ENCODE measurements around the gene KCNN2.
A peak's percentile ranks its signal among the peaks of the same experiment; 100 is the strongest.
"Not testable (repeated sequence)": the region's sequence is repeated elsewhere in the genome, so short reads cannot be mapped to it uniquely, and the experiment has no call there.

The KCNN2 gene

DNA sequence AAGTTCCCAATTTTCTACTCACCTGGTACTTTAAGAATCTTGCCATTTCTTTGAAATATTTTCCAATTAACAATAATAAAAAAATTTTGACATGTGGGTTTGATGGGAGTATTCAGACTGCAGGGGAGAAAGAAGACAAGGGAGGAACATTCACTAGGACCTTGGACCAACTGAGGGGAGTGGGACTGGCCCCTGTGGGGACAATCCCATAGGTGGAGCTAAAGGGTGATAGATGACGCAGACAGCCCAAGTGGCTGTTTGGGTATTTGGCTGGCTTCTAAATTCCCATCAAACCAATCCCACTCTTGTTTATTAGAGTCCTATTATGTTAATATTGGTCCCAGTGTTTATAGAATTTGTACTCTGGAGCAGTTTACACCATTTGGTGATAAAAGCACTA lies 65.3 kb downstream of the KCNN2 start:
- no peak for DNase-seq

DNA sequence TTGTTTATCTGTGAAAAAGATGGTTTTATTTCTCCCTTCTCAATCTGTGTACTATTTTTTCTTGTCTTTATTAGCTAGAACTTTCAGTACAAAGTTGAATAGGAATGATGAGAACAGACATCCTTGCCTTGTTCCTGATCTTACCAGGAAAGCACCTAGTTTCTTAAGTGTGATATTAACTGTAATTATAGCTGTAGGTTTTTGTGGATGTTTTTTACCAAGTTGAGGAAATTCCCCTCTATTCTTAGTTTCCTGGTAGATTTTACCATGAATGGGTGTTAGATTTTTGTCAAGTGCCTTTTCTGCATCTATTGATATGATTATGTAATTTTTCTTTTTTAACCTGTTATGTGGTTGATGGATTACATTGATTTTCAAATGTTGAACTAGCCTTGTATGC lies 68.7 kb downstream of the KCNN2 start:
- DNase-seq, result no peak

DNA sequence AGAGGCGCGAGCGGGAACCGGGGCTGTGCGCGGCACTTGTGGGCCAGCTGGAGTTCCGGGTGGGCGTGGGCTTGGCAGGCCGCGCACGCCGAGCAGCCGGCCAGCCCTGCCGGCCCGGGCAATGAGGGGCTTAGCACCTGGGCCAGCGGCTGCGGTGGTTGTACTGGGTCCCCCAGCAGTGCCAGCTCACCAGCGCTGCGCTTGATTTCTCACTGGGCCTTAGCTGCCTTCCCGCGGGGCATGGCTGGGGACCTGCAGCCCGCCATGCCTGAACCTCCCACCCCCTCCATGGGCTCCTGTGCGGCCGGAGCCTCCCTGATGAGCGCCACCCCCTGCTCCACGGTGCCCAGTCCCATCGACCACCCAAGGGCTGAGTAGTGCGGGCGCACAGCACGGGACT lies 70.8 kb downstream of the KCNN2 start:
- DNase-seq, result not testable (repeated sequence)

DNA sequence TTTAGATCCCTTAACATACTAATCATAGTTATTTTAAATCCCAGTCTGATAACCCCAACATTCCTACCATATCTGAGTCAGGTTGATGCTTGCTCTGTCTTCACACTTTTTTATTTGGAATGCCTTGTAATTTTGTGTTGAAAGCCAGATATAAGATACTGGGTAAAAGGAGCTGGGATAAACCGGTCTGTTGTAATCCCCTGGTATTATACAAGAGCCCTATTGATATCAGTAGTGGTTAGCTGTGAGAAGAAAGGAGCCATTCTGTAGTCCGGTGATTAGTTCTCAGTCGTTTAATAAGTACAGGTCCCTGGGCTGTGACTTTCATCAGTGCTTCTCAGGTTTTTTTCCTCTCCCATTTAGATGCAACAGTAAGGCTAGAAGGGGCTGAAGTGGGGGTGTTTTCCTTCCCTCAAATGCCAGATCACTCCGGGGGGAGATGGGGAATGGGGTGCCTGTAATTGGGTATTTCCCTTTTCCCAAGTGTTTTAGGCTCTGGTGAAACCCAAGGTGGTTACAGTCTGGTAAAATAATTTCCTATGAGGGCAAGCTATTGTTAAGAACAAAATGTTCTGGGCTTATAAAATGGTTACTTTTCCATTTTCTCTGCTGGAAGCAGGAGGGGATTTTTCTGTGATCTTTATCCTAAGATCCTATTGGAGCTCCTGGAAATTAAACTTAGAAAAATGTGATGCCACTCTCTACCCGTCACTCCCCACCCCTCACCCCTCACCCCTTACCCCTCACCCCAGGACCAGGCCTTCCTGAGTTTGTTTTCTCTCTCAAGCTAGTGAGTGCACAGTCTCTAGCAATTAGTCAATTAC lies 72.7 kb downstream of the KCNN2 start:
- DNase-seq, result no peak

DNA sequence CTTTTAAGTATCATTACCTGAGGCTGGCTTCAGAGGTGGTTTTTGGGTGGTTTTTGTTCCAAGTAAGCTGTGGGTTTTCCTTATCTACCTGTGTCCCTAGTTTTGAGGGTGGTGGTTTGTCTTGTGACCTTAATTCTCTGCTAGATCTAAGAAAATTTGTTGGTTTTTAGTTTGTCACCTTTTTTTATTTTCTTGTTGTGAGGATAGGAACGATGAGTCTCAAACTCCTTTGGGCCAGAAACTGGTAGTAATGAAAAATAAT lies 73.3 kb downstream of the KCNN2 start:
- no peak for DNase-seq

DNA sequence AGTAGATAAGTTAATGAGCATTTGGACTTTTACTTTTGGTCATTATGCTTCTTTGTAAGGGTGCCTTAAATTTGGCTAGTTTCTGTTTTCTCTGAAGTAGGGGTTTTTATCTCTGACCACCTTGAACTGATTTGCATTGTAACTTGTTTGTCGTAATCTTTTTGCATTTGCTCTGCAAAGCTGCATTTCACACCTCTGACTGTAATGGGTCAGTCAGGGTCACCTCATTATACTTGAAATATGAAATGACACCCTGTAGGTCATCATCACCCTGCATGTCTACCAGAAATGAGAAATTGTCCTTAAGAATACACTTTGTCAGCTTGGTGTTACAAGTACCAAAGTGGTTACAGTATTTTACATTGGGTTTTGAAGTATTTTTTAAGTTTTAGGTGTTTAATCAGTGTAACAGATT lies 74.0 kb downstream of the KCNN2 start:
- no peak for DNase-seq

DNA sequence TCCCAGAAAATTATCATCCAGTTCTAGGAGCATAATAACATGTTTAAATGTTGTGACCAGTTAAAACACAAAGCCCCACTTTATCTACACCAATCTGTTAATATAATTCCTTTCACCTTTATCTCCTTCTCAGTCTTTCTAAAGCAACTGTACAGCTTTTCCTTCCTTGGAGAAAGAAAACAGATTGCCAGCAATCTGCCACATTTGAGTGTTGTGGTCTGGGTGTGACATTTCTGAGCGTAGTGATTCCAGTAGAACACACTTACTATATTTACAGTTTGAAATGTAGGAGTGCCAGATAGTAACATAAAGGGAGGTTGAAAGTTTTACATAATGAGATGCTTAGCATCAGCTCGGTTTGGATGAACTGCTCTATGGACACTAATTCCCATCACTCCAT lies 76.1 kb downstream of the KCNN2 start:
- no peak for DNase-seq

DNA sequence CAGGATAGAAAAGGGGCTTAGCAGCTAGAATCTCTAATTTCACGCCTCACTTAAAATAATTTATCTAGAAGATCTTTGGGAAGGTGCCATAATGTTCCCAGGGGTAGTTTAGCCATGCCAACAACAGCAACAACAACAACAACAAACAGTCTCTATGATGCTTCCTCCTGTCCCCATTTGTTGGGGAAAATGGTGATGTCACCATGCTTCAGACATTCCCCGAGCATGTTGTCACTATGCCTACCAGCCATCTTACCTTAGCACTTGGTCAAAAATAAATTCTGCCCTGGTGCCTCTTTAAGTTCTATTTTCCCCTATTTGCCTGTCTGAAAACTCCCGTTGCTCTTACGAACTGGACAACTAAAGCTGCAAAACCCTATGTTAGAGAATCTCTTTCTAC lies 76.6 kb downstream of the KCNN2 start:
- no peak for DNase-seq

DNA sequence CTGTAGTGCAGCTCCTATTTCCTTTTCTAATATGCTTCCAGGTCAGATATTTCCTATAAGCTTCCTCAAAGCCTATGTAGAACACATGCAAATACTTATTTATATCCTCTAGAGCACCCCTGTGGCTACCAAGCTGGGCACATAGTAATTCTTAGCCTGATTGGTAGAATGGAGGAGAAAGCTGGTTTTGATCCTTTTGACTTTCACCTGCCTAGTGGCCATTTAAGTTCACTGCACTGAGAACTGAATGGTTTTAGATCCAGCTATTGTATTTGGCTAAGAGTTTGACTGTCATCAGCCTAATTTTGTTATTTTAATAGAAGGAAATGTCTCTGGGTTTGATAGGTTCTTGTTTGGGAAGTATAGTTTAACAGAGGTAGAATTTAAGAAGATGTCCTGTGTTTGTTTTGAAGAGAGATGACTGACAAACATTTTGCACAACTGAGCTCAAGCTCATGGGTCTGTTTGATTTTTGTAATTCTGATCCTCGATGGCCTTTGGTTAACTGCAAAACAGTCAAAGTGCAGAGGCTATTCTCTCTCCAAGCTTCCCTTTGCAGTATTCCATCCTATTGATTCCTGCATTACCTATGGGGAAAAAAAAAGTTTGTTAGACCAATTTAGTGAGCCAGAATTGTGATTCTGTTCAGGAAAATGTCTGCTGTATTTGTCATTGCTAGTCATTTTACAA lies 85.4 kb downstream of the KCNN2 start:
- no peak for DNase-seq

DNA sequence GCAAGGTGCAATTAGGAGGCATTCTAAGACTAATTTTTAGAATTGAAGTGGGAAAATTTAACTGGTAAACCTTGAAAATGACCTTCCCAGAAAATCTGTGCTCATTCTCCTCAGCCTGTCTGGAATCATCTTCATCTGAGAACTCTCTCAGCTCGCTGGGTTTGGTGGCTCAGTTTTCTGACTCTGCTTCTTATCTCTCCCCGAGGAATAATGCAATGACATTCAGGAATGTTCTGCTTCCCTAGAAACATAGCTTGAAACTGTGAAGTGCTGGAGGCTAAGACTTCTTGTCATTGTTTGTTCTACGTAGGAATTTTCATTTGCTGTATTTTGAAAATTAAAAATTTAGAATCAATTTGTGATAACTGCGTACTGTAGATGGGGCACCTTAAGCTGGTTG lies 86.6 kb downstream of the KCNN2 start:
- no peak for DNase-seq

DNA sequence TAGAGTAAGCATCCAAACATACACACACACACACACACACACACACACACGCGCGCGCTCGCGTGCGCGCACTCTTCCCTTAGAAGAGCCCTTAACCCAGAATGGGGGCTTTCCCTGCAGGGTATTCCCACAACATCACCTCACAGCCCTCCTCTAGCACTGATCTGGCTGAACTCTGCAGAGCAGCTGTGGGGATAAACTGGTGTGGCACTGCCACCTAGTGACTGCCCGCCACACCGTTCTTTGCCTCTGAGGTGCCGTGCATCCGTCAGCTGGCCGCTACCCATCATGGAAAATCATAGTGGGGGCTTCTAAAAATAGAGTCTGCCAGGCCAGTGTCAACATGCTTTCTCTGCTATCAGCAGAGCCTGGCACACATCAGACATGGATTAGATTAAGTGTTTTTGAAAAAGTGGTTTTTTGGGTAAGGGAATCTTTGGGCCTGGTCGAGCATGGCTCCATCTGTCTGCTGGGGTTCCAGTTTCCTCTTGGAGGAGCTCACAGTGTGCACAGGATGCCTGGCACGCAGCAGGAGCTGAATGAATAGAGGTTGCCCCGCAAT lies 88.1 kb downstream of the KCNN2 start:
- DNase-seq, result peak; percentile 61

DNA sequence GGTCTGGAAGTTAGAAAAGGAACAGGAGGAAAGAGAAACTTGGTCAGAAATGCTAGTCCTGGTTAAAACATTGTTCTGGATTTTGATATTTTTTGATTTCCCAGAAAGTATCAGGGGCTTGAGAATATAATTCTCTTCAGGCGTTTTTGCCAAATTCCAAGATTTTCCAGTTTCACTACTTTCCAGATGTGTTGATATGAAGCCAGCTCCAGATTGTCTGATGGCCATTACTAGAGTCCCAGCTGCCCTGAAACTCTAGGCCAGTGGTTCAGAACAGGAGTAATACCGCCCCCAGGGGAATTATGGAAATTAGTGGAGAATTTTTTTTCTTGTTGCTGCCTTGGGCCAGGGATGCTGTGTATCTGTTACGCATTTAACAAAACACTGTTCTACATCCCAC lies 88.6 kb downstream of the KCNN2 start:
- no peak for DNase-seq

DNA sequence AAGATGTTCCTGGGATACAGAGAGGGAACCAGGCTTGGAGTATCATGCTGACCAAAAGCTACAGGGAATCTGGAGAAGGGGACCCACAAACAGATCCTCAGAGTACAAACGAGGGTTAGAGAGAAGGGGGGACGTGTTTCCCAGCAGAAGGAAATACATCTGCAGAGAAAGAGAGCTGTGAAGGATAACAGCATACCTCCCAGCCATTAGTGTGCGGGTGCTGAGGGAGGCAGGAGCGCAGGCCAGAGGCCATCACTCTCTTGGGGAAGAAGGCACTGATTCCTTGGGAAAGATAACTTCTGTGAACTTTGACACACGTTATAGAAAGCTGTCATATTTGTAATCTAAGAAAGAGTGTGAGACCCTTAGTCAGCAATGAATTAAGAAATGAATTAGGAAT lies 96.9 kb downstream of the KCNN2 start:
- no peak for DNase-seq

DNA sequence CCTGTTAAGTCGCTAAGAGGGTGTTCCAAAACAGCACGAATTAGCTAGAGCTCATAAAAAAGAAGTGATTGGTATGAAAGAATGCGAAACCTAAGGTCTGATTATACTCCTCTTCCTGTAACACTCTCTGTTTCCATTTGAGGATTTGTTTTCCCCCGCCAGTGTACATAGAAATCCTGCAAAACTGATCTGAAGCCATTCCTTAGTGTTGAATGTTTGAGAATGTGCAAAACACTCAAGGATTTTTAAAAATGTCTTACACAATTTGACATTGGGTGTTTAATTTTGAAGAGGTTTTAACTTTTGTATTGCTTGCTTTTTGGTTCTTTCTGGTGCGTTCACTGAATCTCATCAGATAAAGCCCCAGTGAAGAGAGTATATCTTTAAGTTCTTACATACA lies 105.3 kb downstream of the KCNN2 start:
- no peak for DNase-seq

DNA sequence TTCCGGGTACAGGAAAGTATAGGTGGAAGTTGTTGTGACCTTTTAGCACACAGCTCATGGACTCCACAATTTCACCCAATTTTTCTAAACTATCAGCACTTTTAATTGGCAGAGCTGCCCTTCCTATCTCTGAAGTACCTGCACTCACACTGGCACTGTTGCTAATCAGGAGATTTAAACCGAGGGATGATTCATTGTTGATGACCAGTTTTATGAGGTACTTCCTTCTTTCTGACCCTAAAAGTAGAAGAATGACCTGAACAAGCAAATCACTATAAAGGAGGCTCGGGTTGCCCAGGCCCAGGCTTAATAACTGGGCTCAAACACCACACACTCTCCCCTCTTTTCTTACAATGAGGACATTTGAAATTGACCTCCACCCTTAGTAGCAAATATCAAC lies 105.9 kb downstream of the KCNN2 start:
- no peak for DNase-seq

DNA sequence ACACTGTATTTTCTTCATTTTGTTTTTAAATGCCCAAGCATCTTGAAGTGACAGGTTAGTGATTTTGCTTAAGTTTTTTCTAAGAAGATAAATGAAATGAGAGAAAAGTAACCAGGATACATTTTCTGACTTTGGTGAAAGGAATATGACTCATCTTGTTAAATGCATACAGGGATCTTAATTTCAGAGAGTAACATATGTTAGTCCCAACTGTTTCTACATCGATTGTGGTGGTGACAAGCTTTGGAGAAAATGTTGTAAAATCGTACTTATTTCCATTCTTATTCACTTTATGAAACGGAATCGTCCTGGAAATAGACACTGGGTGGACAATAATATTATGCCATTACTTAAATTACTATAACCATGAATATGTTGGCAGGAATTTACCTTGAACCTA lies 107.5 kb downstream of the KCNN2 start:
- DNase-seq, result no peak

DNA sequence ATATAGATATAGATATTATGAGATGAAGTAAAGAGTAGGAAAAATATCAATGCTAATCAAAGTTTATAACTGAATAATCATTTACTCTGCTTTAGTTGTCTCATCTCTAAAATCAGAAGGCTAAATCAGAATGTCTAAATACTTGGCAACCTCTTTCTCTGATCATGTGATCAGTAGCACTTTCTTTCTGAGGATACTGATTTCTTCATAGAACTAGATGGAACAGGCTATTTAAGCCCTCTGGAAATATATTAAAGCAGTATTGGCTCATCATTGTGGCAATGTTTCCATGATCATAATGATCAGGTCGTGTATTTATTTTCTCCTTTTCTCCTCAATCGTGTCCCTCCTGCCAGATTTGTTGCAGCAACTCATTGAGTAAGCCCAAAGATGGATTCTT lies 109.7 kb downstream of the KCNN2 start:
- DNase-seq, result no peak

DNA sequence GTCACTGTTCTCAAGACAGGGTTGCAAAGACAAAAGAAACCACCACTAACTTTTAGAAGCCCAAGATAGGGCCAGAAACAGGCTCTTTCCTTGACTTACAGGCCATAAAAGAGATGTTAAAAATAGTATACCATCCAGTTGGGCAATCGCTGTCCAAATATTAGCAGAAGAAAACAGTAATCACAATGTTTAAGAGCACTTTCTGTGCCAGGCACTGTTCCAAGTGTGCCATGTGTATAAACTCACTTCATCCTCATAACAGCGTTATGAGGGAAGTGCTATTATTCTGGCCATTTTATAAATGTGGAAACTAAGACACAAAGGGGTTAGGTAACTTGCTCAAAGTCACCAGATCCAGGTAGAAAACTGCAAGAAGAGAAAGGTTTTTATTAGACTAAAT lies 111.7 kb downstream of the KCNN2 start:
- no peak for DNase-seq

DNA sequence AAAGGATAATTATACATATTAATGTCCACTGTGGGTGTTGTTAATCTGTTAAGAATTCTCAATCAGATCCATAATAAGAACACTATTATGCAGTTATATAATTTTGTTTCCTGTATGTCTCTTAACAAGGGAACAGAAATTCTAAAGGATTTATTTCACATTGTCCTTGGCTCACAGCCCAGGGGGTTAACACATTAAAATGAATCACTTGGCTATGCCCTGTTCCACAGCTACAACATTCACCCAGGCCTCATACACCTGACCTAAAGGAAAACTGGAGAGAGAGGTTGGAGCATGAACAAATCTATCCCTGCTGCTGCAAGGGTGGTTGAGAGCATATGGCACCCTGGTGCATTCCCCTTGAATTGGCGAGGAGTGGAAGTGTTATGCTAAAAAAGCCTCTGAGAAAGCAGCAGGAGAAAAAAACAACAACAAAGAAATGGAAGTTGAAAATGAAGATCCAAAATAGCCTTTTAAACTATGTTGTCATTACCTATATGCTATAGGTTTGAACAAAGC lies 116.0 kb downstream of the KCNN2 start:
- DNase-seq, result no peak

DNA sequence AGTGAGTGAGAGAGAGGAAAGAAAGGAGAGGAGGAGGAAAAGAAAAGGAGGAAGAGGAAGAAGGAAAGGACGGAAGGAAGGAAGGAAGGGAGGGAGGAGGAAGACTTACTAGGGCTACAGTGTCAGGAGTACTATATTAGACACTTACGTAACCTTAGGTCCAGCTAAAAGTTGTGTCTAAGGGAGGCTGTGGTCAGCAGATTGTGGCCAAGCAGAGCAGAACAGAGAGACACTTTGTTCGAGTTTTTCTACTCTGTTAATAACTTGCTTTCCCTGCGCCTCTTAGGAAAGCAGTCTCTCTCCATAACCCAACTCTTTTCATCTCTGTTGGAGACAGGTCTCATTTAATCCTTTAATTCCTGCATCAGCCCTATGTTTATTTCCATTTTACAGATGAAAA lies 138.9 kb downstream of the KCNN2 start:
- no peak for DNase-seq

DNA sequence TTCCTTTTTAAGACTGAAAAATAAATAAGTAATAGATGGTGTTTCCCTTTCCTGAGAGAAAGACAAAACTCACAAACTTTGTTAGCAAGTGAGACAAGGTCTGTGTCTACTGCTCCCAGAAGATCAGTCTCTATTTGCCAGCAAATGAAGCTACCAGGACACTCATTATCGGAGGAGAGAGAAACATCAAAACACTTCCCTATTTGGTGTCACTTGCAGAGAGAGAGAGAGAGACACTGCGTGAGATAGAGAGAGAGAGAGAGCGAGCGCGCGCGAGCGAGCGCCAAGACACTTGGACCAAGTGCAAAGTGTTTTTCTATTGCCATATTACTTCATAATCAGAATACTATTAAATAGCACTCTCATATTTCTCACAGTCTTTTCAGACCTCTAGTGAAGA lies 142.7 kb downstream of the KCNN2 start:
- DNase-seq, result no peak

DNA sequence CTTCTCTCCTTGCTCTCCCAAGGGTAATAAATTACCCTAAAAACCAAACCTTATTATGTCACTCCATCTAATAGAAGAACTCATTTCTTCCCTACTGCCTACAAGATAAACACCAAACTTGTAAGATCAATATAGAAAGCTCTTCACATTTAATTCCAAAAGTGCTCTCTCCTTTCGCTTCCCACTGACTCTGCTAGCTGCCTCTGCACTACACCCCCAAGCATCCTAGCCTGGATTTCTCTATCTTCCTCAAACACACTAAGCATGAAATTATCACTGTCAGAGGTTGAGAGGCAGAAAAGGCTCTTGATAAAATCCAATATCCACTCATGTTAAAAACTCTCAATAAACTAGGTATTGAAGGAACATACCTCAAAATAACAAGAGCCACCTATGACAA lies 162.4 kb downstream of the KCNN2 start:
- DNase-seq, result no peak

DNA sequence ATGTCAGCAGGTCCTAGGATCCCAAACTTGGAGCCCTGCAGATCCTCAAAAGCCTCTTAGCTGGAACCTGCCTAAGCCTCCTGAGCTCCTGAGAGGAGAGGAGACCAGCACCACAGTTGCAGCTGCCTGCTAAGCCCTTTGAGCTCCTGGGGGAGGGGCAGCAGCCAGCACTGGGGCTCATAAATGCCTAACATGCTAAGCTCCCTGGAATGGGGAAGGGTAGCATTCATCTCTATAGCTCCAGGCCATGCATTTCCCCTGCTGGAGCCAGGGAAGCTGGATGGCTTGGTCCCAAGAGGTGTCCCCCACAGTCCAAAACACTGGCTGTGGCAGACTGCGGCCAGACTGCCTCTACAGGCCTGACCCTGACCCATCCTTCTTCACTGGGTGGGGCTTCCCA lies 182.7 kb downstream of the KCNN2 start:
- no peak for DNase-seq
